NCI-H446 treated with DMSO at 0.1 percent for 48 hours (cell line): ENCODE measurements around the gene SLC5A11.
"Not testable (repeated sequence)": the region's sequence is repeated elsewhere in the genome, so short reads cannot be mapped to it uniquely, and the experiment has no call there.

Experiments
- DNase-seq: peaks from one replicate; lab custom pipeline; 2025; lab: John Stamatoyannopoulos, UW

SLC5A11 gene

DNA sequence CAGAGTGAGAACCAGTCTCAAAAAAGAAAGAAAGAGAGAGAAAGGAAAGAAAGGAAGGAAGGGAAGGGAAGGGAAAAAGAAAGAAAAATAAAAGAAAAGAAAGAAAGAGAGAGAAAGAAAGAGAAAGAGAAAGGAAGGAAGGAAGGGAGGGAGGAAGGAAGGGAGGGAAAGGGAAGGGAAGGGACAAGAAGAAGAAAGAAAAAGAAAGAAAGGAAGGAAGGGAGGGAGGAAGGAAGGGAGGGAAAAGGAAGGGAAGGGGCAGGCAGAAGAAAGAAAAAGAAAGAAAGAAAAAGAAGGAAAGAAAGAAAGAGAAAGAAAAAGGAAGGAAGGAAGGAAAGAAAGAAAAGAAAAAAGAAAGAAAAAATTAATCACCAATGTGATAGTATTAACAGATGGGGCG, 15.7 kb downstream of the SLC5A11 start:
- DNase-seq, result no peak

GRCh38 chr16:24863582-24864437, 18.0 kb downstream of the SLC5A11 start:
- DNase-seq, result no peak

- no peak for DNase-seq
Measured at GRCh38 chr16:24869033-24869432, 23.3 kb downstream of the SLC5A11 start.

- no peak for DNase-seq
Measured at GRCh38 chr16:24871891-24872290, 26.1 kb downstream of the SLC5A11 start.

DNA sequence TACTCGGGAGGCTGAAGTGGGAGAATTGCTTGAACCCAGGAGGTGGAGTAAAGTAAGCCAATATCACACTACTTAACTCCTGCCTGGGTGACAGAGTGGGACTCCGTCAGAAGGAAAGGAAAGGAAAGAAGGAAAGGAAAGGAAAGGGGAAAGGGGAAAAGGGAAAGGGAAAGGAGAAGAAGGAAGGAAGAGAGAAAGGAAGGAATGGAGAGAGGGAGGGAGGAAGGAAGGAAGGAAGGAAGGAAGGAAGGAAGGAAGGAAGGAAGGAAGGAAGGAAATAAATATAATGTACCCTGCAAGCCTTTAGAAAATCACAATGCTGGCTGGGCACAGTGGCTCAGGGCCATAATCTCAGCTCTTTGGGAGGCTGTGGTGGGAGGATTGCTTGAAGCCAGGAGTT, 27.3 kb downstream of the SLC5A11 start:
- no peak for DNase-seq

DNA sequence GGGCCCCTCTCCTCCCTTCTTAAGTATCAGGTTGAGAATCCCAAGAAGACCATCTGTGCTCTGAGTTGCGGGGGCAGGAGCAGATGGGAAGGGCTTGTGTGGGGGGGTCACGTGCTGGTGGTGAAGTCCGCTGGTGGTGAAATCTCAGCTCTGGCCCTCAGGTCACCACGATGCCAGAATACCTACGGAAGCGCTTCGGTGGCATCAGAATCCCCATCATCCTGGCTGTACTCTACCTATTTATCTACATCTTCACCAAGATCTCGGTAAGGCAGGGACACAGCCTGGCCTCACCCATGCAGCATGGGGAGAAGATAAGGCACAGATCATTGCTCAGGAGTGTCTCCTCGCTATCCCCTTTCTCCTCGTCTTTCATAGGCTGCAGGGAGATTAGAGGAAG, 29.7 kb downstream of the SLC5A11 start:
- DNase-seq, result no peak

- no peak for DNase-seq
Measured at GRCh38 chr16:24876231-24876630, 30.5 kb downstream of the SLC5A11 start.

GRCh38 chr16:24879684-24880083, 33.9 kb downstream of the SLC5A11 start:
- DNase-seq, result no peak

GRCh38 chr16:24883714-24884151, 38.0 kb downstream of the SLC5A11 start:
- no peak for DNase-seq

DNA sequence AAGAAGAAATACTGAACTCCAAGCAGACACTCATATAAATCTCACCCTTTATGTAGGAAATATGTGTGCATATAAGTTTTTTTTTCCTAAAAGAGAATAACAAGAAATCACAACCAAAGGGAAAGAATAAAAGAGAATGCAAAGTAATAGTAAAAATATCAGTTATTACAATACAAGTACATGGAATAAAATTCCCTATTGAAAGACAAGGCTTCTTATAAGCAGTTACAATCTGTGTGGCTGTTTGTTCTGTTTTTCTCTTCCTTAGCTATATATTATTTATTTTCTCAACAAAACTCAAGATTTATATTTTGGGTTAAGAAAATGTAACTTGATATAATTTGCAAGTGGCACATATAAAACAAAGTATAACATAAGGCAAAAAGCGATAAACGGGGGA, 41.7 kb downstream of the SLC5A11 start:
- no peak for DNase-seq

- DNase-seq, result no peak
Measured at GRCh38 chr16:24890746-24891145, 45.0 kb downstream of the SLC5A11 start.

DNA sequence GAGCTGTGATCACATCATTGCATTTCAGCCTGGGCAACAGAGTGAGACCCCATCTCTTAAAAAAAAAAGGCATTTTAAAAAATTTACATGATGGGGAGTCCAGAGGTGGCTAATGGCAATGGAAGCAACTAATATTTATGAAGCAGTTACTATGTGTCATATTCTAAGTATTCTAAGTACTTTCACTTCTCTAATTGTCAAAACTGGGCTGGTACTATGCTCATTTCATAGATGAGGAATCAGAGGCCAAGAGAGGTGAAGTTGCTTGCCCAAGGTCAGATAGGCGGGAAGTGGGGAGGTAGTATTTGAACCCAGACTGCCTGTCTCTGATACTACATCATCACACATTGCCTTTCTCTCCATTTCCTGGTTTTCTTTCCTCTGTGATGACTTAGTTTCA, 50.7 kb downstream of the SLC5A11 start:
- DNase-seq, result no peak

DNA sequence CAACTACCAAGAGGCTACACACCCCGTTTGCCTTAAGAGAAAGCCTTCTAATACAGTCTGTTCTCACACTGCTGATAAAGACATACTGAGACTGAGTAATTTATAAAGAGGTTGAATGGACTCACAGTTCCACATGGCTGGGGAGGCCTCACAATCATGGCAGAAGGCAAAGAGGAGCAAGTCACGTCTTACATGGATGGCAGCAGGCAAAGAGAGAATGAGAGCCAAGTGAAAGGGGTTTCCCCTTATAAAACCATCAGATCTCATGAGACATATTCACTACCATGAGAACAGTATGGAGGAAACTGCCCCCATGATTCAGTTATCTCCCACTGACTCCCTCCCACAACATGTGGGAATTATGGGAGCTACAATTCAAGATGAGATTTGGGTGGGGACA, 51.8 kb downstream of the SLC5A11 start:
- DNase-seq, result not testable (repeated sequence)

- DNase-seq, result no peak
Measured at GRCh38 chr16:24900230-24900629, 54.5 kb downstream of the SLC5A11 start.

- no peak for DNase-seq
Measured at GRCh38 chr16:24906199-24906808, 60.5 kb downstream of the SLC5A11 start.

GRCh38 chr16:24906901-24907300, 61.1 kb downstream of the SLC5A11 start:
- no peak for DNase-seq

DNA sequence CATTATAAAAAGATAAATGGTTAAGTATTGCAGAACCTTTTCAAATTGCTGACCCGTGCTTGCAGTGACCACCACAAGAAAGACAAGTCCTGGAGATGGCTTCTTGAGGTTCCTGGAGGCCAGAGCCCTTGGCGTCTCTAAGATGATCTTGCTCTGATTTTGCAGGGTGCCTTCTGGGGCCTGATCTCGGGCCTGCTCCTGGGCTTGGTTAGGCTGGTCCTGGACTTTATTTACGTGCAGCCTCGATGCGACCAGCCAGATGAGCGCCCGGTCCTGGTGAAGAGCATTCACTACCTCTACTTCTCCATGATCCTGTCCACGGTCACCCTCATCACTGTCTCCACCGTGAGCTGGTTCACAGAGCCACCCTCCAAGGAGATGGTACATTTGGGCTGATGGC, 63.0 kb downstream of the SLC5A11 start:
- DNase-seq, result no peak

- DNase-seq, result no peak
Measured at GRCh38 chr16:24909856-24910255, 64.1 kb downstream of the SLC5A11 start.

DNA sequence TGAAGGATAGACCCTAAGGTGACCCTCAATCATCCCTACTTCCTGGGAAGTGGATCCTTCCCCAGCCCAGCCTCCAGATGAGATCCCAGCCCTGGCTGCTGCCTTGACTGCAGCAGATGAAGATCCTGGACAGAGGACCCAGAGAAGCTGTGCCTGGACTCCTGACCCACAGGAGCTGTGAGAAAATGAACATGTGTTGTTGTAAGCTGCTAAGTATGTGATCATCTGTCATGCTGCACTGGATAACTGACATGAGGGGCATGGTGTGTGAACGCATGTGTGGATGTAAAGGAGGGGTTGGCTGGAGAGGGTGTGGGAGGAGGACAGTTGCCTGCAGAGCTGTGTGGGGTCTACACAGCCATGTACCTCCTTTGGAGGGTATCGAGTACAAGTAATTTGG, 69.3 kb downstream of the SLC5A11 start:
- DNase-seq, result no peak

GRCh38 chr16:24915576-24915975, 69.8 kb downstream of the SLC5A11 start:
- DNase-seq, result no peak

GRCh38 chr16:24917236-24917635, 71.5 kb downstream of the SLC5A11 start:
- DNase-seq, result no peak

DNA sequence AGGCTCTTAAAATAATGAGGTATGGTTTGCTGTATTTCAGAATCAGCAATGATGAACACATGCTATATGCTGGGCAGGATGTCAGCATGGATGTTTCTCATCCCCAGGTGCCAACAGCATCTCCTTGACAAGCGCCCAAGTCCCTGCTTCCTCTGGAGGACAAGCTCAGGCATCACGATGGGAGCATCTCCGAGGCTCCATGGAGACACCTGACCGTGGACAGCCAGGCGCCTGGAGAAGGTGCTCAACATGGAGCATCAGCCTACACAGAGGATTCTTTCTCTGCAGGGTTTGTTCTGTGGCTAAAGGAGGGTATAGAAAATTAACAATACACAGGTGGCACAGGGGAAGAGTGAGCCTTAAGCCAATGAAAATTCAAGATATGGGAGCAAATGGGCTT, 72.1 kb downstream of the SLC5A11 start:
- no peak for DNase-seq

- DNase-seq, result no peak
Measured at GRCh38 chr16:24918641-24919040, 72.9 kb downstream of the SLC5A11 start.

DNA sequence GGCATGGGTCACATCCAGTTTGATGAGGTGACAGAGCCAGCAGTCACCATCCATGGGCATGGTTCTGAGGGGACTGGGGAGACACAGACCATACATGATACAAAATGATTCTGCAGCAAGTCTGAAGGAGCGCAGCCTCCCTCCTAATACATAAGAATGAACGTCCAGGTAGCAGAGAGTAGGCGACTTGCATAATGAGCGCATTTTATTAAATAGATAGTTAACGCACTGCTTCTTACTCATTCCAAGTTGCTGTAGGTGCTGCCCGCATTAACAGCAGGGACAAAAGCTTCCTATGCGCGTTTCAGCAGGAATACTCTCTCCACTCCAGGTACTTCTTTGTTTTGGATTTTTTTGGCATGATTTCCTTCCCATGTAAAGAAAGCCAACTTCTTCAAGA, 73.8 kb downstream of the SLC5A11 start:
- DNase-seq, result no peak
